Measurements from ENCODE around the gene NPAS3.

Gene NPAS3

GRCh38 chr14:33465846-33466700 is 527.4 kb downstream of the NPAS3 start:
- H3K4me3 ChIP-seq (ENCODE audit: control insufficient read depth, low read depth, low read length), result no peak overlapping the region
- DNase-seq (ENCODE audit: low read depth), result no peak
- TF ChIP-seq CTCF (conservative IDR thresholded peaks at IDR 0.05; ENCODE audit: control insufficient read depth, insufficient read depth, low read depth, low read length), result no peak

- no peak for DNase-seq (ENCODE audit: low read depth)
- no peak for TF ChIP-seq CTCF (conservative IDR thresholded peaks at IDR 0.05; ENCODE audit: control insufficient read depth, insufficient read depth, low read depth, low read length)
- no peak overlapping the region for H3K4me3 ChIP-seq (ENCODE audit: control insufficient read depth, low read depth, low read length)
Observed at GRCh38 chr14:33467971-33468370, 529.3 kb downstream of the NPAS3 start.

- no peak for TF ChIP-seq CTCF (conservative IDR thresholded peaks at IDR 0.05; ENCODE audit: control insufficient read depth, insufficient read depth, low read depth, low read length)
- H3K4me3 ChIP-seq (ENCODE audit: control insufficient read depth, low read depth, low read length), result no peak overlapping the region
- DNase-seq (ENCODE audit: low read depth), result no peak
Observed at GRCh38 chr14:33469898-33470297, 531.2 kb downstream of the NPAS3 start.

- TF ChIP-seq CTCF (conservative IDR thresholded peaks at IDR 0.05; ENCODE audit: control insufficient read depth, insufficient read depth, low read depth, low read length), result no peak
- DNase-seq (ENCODE audit: low read depth), result no peak
- H3K4me3 ChIP-seq (ENCODE audit: control insufficient read depth, low read depth, low read length), result no peak overlapping the region
Observed at GRCh38 chr14:33471776-33472175, 533.1 kb downstream of the NPAS3 start.

GRCh38 chr14:33475623-33476022 is 536.9 kb downstream of the NPAS3 start:
- no peak overlapping the region for H3K4me3 ChIP-seq (ENCODE audit: control insufficient read depth, low read depth, low read length)
- peak; percentile 12 for TF ChIP-seq CTCF (conservative IDR thresholded peaks at IDR 0.05; ENCODE audit: control insufficient read depth, insufficient read depth, low read depth, low read length)
- DNase-seq (ENCODE audit: low read depth), result peak; percentile 17

GRCh38 chr14:33477797-33478196 is 539.1 kb downstream of the NPAS3 start:
- TF ChIP-seq CTCF (conservative IDR thresholded peaks at IDR 0.05; ENCODE audit: control insufficient read depth, insufficient read depth, low read depth, low read length), result no peak
- no peak for DNase-seq (ENCODE audit: low read depth)
- H3K4me3 ChIP-seq (ENCODE audit: control insufficient read depth, low read depth, low read length), result no peak overlapping the region

All from fibroblast of mammary gland (primary cell).